Lower leg skin (tissue), 3 donors: ENCODE measurements around the gene MAEA.

Experiments
- POLR2A ChIP-seq, 2 donors: fragments of 450-650 bp; IDR thresholded peaks; one replicate each; pipeline ENCODE4 v1.6.1; 2016 to 2017; ENCODE audit warnings: antibody characterized with exemption in 2 of 2, mild to moderate bottlenecking in 1 of 2, moderate library complexity in 1 of 2
- TF ChIP-seq, protein P1 (sequence below), 3 donors: fragments of 450-650 bp; IDR thresholded peaks; one replicate each; pipeline ENCODE4 v1.5.1; 2016; ENCODE audit warnings: antibody characterized with exemption in 3 of 3, mild to moderate bottlenecking in 3 of 3, moderate library complexity in 2 of 3

GRCh38 chr4:1369091-1369450 is 79.4 kb downstream of the MAEA start:
- TF ChIP-seq, protein P1, sequence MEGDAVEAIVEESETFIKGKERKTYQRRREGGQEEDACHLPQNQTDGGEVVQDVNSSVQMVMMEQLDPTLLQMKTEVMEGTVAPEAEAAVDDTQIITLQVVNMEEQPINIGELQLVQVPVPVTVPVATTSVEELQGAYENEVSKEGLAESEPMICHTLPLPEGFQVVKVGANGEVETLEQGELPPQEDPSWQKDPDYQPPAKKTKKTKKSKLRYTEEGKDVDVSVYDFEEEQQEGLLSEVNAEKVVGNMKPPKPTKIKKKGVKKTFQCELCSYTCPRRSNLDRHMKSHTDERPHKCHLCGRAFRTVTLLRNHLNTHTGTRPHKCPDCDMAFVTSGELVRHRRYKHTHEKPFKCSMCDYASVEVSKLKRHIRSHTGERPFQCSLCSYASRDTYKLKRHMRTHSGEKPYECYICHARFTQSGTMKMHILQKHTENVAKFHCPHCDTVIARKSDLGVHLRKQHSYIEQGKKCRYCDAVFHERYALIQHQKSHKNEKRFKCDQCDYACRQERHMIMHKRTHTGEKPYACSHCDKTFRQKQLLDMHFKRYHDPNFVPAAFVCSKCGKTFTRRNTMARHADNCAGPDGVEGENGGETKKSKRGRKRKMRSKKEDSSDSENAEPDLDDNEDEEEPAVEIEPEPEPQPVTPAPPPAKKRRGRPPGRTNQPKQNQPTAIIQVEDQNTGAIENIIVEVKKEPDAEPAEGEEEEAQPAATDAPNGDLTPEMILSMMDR (IDR thresholded peaks at IDR 0.05) = no peak
- no peak for TF ChIP-seq POLR2A (IDR thresholded peaks at IDR 0.05)
